Uterus (tissue), 2 donors: ENCODE results near the gene VCX3A.

Source experiments
- CTCF ChIP-seq, 4 experiments: fragments of 200-600 bp in 2 of 4; fragments of 450-650 bp in 2 of 4; sonication (generic) in 2 of 4; IDR thresholded peaks; one replicate each; pipeline ENCODE4 v1.5.1; 2016 to 2019; ENCODE audit warnings: antibody characterized with exemption in 4 of 4, mild to moderate bottlenecking in 2 of 4, moderate library complexity in 1 of 4
- POLR2A ChIP-seq, 2 donors: fragments of 450-650 bp; IDR thresholded peaks; one replicate each; pipeline ENCODE4 v1.6.1; 2016; ENCODE audit warnings: antibody characterized with exemption in 2 of 2, mild to moderate bottlenecking in 1 of 2, moderate library complexity in 1 of 2

GRCh38 chrX:6558979-6559378 lies 24.1 kb upstream of the VCX3A start:
- TF ChIP-seq CTCF (IDR thresholded peaks at IDR 0.05), result no peak
- TF ChIP-seq POLR2A (IDR thresholded peaks at IDR 0.05), result no peak
